Measurements from ENCODE around the gene THBS3. TPM values are rescaled to one million over a fixed set of nuclear protein-coding genes. Genes with fewer than 3 reads are reported as not detected.

THBS3 gene
- total and polyA plus RNA-seq, 9 of the 15 experiments (the other 6 are each of a cell fraction or from before 2014, with no cell fraction given) = 0.59 to 8.3 (median 3.2) TPM

- no peak for DNase-seq (ENCODE audit: extremely low read depth in 1 of 4, low spot score in 3 of 4)
- Histone ChIP-seq H3K9ac (ENCODE audit: insufficient read depth in 1 of 2, low read depth in 2 of 2, low read length in 2 of 2) (peak overlapping the region in 1 of 2 experiments; percentile 69; a peak in 2 of 4 replicates), H3K27ac (ENCODE audit: extremely low read depth, low read depth, low read length) (no peak overlapping the region), H3K4me2 (ENCODE audit: insufficient read depth, low read length) (no peak overlapping the region), H3K79me2 (ENCODE audit: control insufficient read depth, insufficient read depth, low read length) (peaks cover 15% of the 10 kb centered on the region), H3K36me3 (ENCODE audit: control insufficient read depth, insufficient read depth, low read length) (peaks cover 18% of the 10 kb centered on the region), H3K27me3 (ENCODE audit: control insufficient read depth in 2 of 2, insufficient read depth in 2 of 2, low read length in 2 of 2) (no peaks in the 10 kb centered on the region), H4K20me1 (replicated peaks; ENCODE audit: control insufficient read depth, insufficient read depth, low read length) (no peaks in the 10 kb centered on the region), H3K9me3 (replicated peaks; ENCODE audit: control insufficient read depth, insufficient read depth, low read depth, low read length) (no peaks in the 10 kb centered on the region), H3K4me3 (no peak overlapping the region), H3K4me1 (replicated peaks in 1 of 2; ENCODE audit: control insufficient read depth in 2 of 2, insufficient read depth in 2 of 2, low read length in 2 of 2) (peaks cover 21 to 63% of the 10 kb centered on the region in 2 experiments; a peak in 4 of 5 replicates), H3K9me1 (ENCODE audit: control insufficient read depth, insufficient read depth, low read length) (no peaks in the 10 kb centered on the region), H2AFZ (ENCODE audit: low read depth, low read length) (no peak overlapping the region)
- BruUV-seq (replicated peaks) = no TSS peak
- no peak for TF ChIP-seq ETV1 (tag; conservative IDR thresholded peaks at IDR 0.05; ENCODE audit: low read depth)
- no peak for TF ChIP-seq ZNF431 (CRISPR knock-in tag; IDR thresholded peaks at IDR 0.05)
- no peak for TF ChIP-seq ZNF395 (CRISPR knock-in tag; IDR thresholded peaks at IDR 0.05)
- no peak for TF ChIP-seq NR2F6 (CRISPR knock-in tag; IDR thresholded peaks at IDR 0.05)
- no peak for TF ChIP-seq CREM (IDR thresholded peaks at IDR 0.05; ENCODE audit: low read depth)
- TF ChIP-seq ZNF830 (CRISPR knock-in tag; IDR thresholded peaks at IDR 0.05) = no peak
- TF ChIP-seq NCOA6 (IDR thresholded peaks at IDR 0.05) = no peak
- no peak for TF ChIP-seq KDM1A (IDR thresholded peaks at IDR 0.05)
- TF ChIP-seq BCLAF1 (IDR thresholded peaks at IDR 0.05; ENCODE audit: borderline replicate concordance in 1 of 2, control insufficient read depth in 1 of 2, low read depth in 2 of 2, low read length in 1 of 2) = no peak
- TF ChIP-seq ZBTB34 (CRISPR knock-in tag; IDR thresholded peaks at IDR 0.05) = no peak
- no peak for TF ChIP-seq CC2D1A (IDR thresholded peaks at IDR 0.05)
- FAIRE-seq = no peak
- ChIA-PET CTCF (ENCODE audit: low intra/inter-chr PET ratio) (interaction anchor here (1.2 to 2.3 kb wide), 2 partner anchors 51 to 416 kb away, joined by 4 to 17 read pairs; no protein-coding TSS in a partner anchor), POLR2A (interaction anchor here (0.6 to 1.2 kb wide), 5 partner anchors 8 to 86 kb away, joined by 3 to 4 read pairs (median 4); no protein-coding TSS in a partner anchor)
- in situ Hi-C loops (cut with MboI) = no loop called here
- intact Hi-C loops (cut with micrococcal nuclease) = no loop called here
- WGBS (ENCODE audit: insufficient coverage, low coverage, missing lambda C conversion rate) = 52% methylated on average over 12 of the region's 12 CpGs
- ATAC-seq = no peak
Measured at GRCh38 chr1:155175281-155175926, 32.3 kb downstream of the THBS3 start.
